ENCODE results near the gene BBOX1.

The BBOX1 gene

GRCh38 chr11:27025957-27026733, 14.5 kb upstream of the BBOX1 start:
- TF ChIP-seq CTCF (IDR thresholded peaks at IDR 0.05; ENCODE audit: borderline replicate concordance, insufficient read depth, low read depth, low read length), result no peak

DNA sequence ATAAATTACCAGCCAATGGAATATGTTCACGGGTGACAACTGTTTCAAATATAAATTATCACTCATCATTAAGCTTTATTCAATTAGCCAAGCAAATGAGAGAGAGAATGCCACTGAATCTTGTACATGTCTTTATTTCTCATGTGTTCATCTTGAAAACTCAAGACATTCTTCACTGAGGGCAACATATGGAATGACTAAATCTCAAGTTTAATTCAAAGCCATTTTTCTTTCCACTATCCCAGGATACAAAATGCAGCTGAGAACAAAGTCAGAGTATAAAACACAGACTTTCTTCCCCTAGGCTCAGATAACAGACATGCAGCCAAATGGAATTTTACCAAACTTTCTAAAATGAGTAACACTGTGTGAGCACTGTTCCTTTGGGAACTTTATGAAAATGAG, 12.1 kb upstream of the BBOX1 start:
- H3K4me3 ChIP-seq (ENCODE audit: low read depth, low read length), result no peak overlapping the region
- TF ChIP-seq CTCF (IDR thresholded peaks at IDR 0.05; ENCODE audit: borderline replicate concordance, insufficient read depth, low read depth, low read length), result no peak

More at GRCh38 chr11:27025957-27026733, 14.5 kb upstream of the BBOX1 start:
- H3K4me3 ChIP-seq (ENCODE audit: low read depth, low read length), result no peak overlapping the region

DNA sequence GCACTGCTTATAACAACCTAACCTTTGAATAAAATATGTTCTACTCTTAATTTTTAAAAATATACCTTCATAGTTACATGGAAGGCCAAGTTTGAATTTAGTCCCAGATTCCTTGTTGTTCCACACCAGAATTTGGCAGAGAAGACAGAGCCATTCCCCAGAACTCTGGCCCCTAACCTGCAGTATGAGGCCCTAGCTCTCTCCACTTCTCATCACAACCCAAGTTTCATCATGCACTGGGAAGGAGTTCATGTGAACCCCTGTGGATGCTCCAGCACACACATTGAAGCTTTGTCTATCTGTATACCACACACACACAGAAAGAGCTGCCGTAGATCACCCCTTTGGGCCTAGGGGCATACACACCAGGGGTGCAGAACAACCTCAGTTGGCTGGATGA, 10.6 kb upstream of the BBOX1 start:
- no peak overlapping the region for H3K4me3 ChIP-seq (ENCODE audit: low read depth, low read length)
- TF ChIP-seq CTCF (IDR thresholded peaks at IDR 0.05; ENCODE audit: borderline replicate concordance, insufficient read depth, low read depth, low read length), result no peak

DNA sequence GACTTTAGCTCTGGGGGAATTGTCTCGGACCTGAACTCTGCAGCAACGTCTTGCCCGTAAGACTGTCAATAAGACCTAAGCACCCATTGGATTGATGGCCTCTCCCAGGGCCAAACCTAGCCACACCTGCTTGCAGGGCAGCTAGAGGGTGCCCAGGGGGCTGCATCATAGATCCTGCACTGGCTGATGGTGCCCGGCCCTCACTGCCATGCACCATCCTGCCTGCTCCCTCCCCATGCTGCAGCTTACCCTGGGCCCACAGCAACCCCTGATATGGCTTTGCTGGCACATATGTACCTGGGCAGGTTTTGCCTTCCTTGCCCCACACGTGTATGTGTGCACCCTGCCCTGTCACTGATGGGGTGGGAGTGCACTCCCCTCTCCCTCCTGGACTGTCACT, 8.9 kb upstream of the BBOX1 start:
- no peak overlapping the region for H3K4me3 ChIP-seq (ENCODE audit: low read depth, low read length)
- TF ChIP-seq CTCF (IDR thresholded peaks at IDR 0.05; ENCODE audit: borderline replicate concordance, insufficient read depth, low read depth, low read length), result no peak

- no peak for TF ChIP-seq CTCF (IDR thresholded peaks at IDR 0.05; ENCODE audit: borderline replicate concordance, insufficient read depth, low read depth, low read length)
- H3K4me3 ChIP-seq (ENCODE audit: low read depth, low read length), result no peak overlapping the region
Measured at GRCh38 chr11:27039873-27040272, 742 bp upstream of the BBOX1 start.

DNA sequence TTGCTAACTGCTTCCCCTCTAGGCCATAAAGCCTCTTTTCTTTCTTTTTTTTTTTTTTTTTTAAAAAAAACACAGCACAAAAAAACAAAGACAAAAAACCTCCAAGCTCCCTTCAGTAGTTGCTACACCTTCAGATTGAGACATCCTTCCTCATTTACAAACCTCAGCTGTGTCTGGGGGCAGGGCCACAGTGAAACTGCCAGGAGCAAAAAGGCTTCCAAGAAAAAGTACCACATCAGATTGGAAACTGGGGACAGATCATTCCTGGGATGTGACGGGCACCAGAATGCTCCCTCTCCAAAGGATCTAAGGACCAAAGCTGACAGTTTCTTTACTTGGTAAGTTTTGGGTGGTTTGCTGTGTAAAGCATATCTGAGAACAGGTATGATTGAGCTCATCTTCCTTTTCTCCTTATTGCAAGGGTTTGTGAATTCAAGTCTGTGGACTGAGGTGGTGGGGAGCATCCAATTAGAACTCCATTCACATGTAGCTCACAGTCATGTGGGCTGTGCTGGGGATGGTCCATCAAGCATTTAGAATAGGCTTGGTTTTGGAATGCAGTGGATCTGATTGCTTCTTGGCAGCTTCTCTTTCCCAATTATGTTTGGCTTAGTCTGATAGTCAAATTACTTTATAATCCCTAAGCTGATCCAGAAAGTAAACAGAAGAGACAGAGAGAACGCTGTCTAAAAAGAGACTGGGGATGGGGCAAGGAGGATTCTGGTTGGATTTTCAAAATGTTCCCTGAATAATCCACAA, 705 bp downstream of the BBOX1 start:
- H3K4me3 ChIP-seq (ENCODE audit: low read depth, low read length), result no peak overlapping the region
- TF ChIP-seq CTCF (IDR thresholded peaks at IDR 0.05; ENCODE audit: borderline replicate concordance, insufficient read depth, low read depth, low read length), result no peak

GRCh38 chr11:27046956-27047355, 6.3 kb downstream of the BBOX1 start:
- no peak overlapping the region for H3K4me3 ChIP-seq (ENCODE audit: low read depth, low read length)
- no peak for TF ChIP-seq CTCF (IDR thresholded peaks at IDR 0.05; ENCODE audit: borderline replicate concordance, insufficient read depth, low read depth, low read length)

Data from GM12875 (cell line).